Esophagus mucosa (tissue), 1 donor: ENCODE data around the gene VWC2L. TPM values are rescaled to one million over a fixed set of nuclear protein-coding genes. Genes with fewer than 3 reads are reported as not detected.

Source experiments
- ATAC-seq: fragments of 200-7000 bp; cut with Tn5 transposase; one replicate; pipeline ENCODE4 v1.9.1; 2020
- total RNA-seq: library from RNA; stranded (reverse); gene quantifications from one replicate; pipeline ENCODE4 v1.2.4, GENCODE V29; 2023
- donor health status: DM: yes; HTN: yes; CAD: no.

The VWC2L gene
- total RNA-seq, 1 donor from 2014 or later, result not detected

- ATAC-seq, result no peak
Measured at GRCh38 chr2:214601852-214602633, 191.2 kb downstream of the VWC2L start.

DNA sequence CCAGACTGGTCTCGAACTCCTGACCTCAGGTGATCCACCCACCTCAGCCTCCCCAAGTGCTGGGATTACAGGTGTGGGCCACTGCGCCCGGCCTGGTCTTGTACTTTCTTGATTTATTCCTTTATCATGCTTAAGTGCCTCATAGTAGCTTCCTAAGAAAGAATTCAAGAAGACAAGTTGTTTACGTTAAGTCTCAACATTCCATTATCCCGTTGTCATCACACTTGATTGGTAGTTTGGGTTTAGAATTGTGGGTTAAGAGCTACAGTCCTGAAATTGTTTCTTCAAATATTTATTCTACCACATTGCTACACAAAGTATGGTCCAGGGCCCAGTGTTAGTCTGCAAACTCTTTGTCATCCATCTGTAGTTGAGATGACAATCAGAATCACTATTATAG, 194.0 kb downstream of the VWC2L start:
- ATAC-seq, result no peak

- ATAC-seq, result no peak
Measured at GRCh38 chr2:214607051-214607450, 196.2 kb downstream of the VWC2L start.

DNA sequence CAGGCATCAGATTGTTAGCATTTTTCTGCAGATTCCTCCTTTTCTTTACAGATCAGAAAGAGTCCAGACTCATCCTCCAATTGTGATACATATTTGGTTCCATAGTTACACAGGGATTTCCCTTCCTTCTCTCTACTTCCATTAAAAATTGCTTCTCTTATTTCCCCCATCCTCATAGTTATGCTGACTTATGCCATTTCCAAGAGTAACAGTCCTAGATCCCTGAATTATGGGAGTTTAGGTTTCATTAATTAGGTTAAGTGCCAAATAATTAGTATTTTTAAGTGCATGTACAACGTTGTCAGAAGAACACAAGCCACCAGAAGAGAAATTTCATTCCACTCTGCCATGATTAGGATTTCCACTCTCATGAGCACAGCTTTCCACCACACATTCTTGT, 200.2 kb downstream of the VWC2L start:
- ATAC-seq, result no peak

DNA sequence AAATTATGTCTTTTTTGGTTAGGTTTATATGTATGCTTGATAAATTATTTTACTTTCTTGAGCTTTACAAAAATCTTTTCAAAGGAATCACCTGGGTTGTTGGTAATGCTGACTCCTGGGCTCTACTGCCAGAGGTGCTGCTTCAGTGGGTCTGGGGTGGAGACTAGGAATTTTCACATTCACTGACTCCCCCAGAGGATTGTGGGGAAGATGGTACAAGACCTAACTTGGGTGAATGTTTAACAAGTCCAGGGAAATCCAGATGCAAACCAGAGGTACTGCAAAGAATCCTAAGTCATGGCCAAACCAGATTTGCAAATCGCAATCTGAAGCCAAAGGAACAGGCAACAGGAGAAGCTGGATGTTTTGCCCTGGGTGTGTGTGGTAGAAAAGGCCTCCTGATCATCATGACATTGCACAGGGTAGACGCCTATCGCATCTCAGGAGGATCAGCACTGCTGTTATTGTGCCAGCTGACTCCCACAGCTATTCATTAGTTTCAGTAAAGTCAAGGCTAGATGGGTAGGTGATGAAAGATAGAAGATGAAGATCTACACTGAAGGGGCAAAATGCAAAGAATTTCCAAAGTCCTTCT, 213.4 kb downstream of the VWC2L start:
- no peak for ATAC-seq

DNA sequence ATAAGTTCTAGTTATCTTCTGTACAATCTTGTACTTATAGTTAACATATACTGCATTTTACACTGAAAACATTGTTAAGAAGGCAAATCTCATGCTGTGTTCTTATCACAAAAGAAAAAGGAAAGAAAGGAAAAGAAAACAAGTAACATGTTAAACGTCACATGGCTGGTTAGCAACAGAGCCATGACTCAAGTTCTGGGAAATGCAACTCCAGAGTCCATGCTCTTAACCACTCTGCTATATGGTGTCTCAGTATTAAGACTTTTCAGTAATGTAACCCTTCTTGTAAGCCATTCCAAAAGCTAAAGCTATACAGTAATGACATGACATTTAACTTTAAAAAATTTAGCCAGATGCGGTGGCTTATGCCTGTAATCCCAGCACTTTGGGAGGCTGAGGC, 217.2 kb downstream of the VWC2L start:
- no peak for ATAC-seq
